Osteocyte (in vitro differentiated cells): Measurements from ENCODE around the gene EEPD1. TPM values are rescaled to one million over a fixed set of nuclear protein-coding genes. Genes with fewer than 3 reads are reported as not detected.

Experiments used
- DNase-seq: peaks from one replicate; pipeline ENCODE4 v3.0.0; 2021; ENCODE audit warnings: mixed read lengths; ENCODE audit not compliant: unreplicated experiment; ENCODE audit errors: extremely low spot score
- H3K27ac Mint-ChIP-seq: one replicate; pipeline ENCODE4 v1.8.0; 2021; ENCODE audit warnings: mild to moderate bottlenecking, mixed read lengths; ENCODE audit not compliant: unreplicated experiment
- H3K27me3 Mint-ChIP-seq: one replicate; pipeline ENCODE4 v1.8.0; 2021; ENCODE audit warnings: mixed read lengths; ENCODE audit not compliant: unreplicated experiment
- H3K36me3 Mint-ChIP-seq: one replicate; pipeline ENCODE4 v1.8.0; 2021; ENCODE audit warnings: mixed read lengths; ENCODE audit not compliant: unreplicated experiment
- H3K4me1 Mint-ChIP-seq: one replicate; pipeline ENCODE4 v1.8.0; 2021; ENCODE audit warnings: mixed read lengths; ENCODE audit not compliant: unreplicated experiment
- H3K4me3 Mint-ChIP-seq: one replicate; pipeline ENCODE4 v1.8.0; 2021; ENCODE audit warnings: mild to moderate bottlenecking, moderate library complexity, mixed read lengths; ENCODE audit not compliant: unreplicated experiment
- H3K9me3 Mint-ChIP-seq: one replicate; pipeline ENCODE4 v1.8.0; 2021; ENCODE audit warnings: mixed read lengths; ENCODE audit not compliant: unreplicated experiment
- CTCF ChIP-seq: fragments of 200-600 bp; sonication (generic); IDR thresholded peaks from 2 replicates; pipeline ENCODE4 v1.5.0; 2021; ENCODE audit warnings: antibody characterized with exemption, mild to moderate bottlenecking, moderate library complexity
- total RNA-seq: library from RNA; stranded (reverse); gene quantifications from 2 replicates; pipeline ENCODE4 v1.2.1, GENCODE V29; 2021

The EEPD1 gene
- total RNA-seq, 1 donor from 2014 or later: 1.3 TPM

DNA sequence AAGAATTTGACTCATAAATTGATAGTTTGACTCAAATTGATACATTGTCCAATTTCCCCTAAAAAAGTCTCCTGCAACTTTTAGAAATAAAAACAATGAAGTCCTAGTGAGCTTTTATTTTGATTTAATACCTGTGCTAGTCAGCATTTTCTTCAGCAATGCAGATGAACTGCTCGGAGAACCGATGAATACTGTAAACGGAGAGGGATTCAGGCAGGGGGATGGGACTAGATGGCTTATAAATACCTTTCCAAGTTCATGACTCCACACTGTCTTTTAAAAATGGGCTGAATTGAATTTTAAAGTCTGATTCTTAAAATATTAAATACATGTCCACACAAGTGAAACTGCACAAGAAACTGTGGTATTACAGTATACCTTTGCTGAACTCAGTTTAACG is 12.7 kb downstream of the EEPD1 start:
- peaks cover 5% of the 10 kb centered on the region for H3K27me3 Mint-ChIP-seq
- DNase-seq: no peak
- no peaks in the 10 kb centered on the region for H3K36me3 Mint-ChIP-seq
- no peak for TF ChIP-seq CTCF
- no peaks in the 10 kb centered on the region for H3K4me1 Mint-ChIP-seq
- no peaks in the 10 kb centered on the region for H3K9me3 Mint-ChIP-seq
- H3K27ac Mint-ChIP-seq: no peak overlapping the region
- H3K4me3 Mint-ChIP-seq: no peak overlapping the region

DNA sequence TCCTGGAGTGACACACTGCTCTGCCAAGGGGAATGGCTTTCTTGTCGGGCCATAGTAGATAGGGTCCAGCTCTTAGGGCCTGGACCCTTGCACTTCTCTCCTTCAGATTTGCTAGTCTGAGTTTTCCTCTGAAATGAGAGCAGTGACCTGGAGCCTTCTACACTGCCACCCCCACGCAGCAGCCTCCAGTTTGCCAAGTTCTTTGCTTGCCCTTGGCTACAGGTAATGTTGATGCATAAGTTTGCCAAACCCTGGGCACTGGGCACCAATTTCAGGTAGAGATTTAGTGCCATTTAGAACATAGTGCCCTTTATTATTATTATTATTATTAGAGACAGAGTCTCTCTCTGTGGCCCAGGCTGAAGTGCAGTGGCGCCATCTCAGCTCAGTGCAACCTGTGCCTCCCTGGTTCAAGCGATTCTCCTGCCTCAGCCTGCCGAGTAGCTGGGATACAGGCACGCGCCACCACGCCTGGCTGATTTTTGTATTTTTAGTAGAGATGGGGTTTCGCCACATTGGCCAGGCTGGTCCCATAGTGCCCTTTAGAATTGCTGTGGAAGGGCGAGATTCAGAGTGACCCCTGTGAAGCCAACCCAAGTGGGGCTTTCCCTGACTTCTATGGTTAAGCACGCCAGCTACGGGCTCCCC is 14.5 kb downstream of the EEPD1 start:
- peaks cover 5% of the 10 kb centered on the region for H3K27me3 Mint-ChIP-seq
- H3K4me3 Mint-ChIP-seq: no peak overlapping the region
- TF ChIP-seq CTCF: no peak
- no peak for DNase-seq
- no peaks in the 10 kb centered on the region for H3K4me1 Mint-ChIP-seq
- no peaks in the 10 kb centered on the region for H3K36me3 Mint-ChIP-seq
- H3K9me3 Mint-ChIP-seq: no peaks in the 10 kb centered on the region
- no peak overlapping the region for H3K27ac Mint-ChIP-seq

DNA sequence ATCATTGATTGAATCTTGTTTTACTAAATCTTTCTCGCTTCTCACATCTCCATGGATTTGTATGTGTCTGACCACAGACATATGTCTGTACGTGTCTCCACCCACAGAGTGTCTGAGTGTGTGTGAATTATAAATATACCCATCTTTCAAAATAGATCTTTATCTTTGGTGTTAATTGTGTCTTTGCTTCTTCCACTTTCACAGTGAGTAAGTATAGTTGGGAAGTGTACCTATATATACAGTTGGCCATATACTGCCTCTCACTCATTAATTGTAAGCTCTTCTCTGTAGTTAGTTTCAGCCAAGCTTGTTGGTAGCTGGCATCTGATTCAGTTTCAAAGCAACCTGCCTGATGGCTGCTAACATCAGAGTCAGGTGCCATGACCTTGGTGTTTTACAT is 18.4 kb downstream of the EEPD1 start:
- H3K27me3 Mint-ChIP-seq: peaks cover 5% of the 10 kb centered on the region
- H3K36me3 Mint-ChIP-seq: no peaks in the 10 kb centered on the region
- H3K4me1 Mint-ChIP-seq: no peaks in the 10 kb centered on the region
- H3K9me3 Mint-ChIP-seq: no peaks in the 10 kb centered on the region
- no peak overlapping the region for H3K4me3 Mint-ChIP-seq
- DNase-seq: no peak
- TF ChIP-seq CTCF: no peak
- H3K27ac Mint-ChIP-seq: no peak overlapping the region

DNA sequence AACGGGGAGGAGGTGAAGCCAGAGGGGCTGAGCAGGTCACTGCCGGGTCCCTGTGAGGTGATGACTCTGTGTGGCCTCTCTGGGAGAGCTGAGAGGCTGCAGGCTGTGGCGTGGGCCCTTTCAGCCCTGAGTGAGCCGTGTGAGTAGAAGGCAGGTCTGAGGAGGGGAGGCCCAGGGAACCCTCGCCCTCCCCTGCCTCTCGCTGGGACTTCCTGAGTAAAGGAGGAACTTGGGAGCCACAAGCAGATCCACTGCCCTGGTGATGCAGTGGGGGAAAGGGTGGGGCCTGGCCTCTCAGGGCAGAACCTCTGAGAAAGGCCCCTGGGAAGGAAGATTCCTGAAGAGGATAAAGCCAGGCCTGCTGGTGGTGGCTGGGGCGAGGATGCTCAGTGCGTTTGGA is 22.8 kb downstream of the EEPD1 start:
- Mint-ChIP-seq H3K27me3 (no peaks in the 10 kb centered on the region), H3K36me3 (no peaks in the 10 kb centered on the region), H3K27ac (no peak overlapping the region), H3K9me3 (no peaks in the 10 kb centered on the region), H3K4me3 (no peak overlapping the region), H3K4me1 (no peaks in the 10 kb centered on the region)
- no peak for TF ChIP-seq CTCF
- no peak for DNase-seq

- H3K4me1 Mint-ChIP-seq: no peaks in the 10 kb centered on the region
These were observed 23.6 kb downstream of the EEPD1 start for GRCh38 chr7:36176697-36177096.

More at GRCh38 chr7:36176697-36177096, 23.6 kb downstream of the EEPD1 start:
- no peak for DNase-seq
- Mint-ChIP-seq H3K27ac (no peak overlapping the region), H3K27me3 (no peaks in the 10 kb centered on the region), H3K4me3 (no peak overlapping the region), H3K36me3 (no peaks in the 10 kb centered on the region), H3K9me3 (no peaks in the 10 kb centered on the region)
- TF ChIP-seq CTCF: no peak
